Endodermal cell (in vitro differentiated cells): Measurements from ENCODE around the gene KCNK4. TPM values are rescaled to one million over a fixed set of nuclear protein-coding genes. Genes with fewer than 3 reads are reported as not detected.

Experiments
- DNase-seq: peaks from one replicate; pipeline ENCODE4 v3.0.0-alpha.2; 2017
- H3K27ac ChIP-seq: 2 replicates; pipeline ENCODE4 v1.5.1; 2013; ENCODE audit warnings: mild to moderate bottlenecking, low read depth, low read length, moderate library complexity
- H3K27me3 ChIP-seq: 2 replicates; pipeline ENCODE4 v1.6.1; 2013; ENCODE audit warnings: mild to moderate bottlenecking, low read length, moderate library complexity; ENCODE audit not compliant: insufficient read depth, control insufficient read depth, poor library complexity, severe bottlenecking
- H3K36me3 ChIP-seq: 2 replicates; pipeline ENCODE4 v1.7.0; 2013; ENCODE audit warnings: mild to moderate bottlenecking, low read length, moderate library complexity; ENCODE audit not compliant: control insufficient read depth, insufficient read depth
- H3K4me1 ChIP-seq: one replicate; pipeline ENCODE4 v1.7.0; 2013; ENCODE audit warnings: low read length; ENCODE audit not compliant: control insufficient read depth, insufficient read depth
- H3K4me3 ChIP-seq: 2 replicates; pipeline ENCODE4 v1.5.1; 2013; ENCODE audit warnings: mild to moderate bottlenecking, low read length, moderate library complexity
- H3K9ac ChIP-seq: 2 replicates; pipeline ENCODE4 v1.6.1; 2013; ENCODE audit warnings: mild to moderate bottlenecking, low read length, moderate library complexity; ENCODE audit not compliant: poor library complexity, severe bottlenecking; ENCODE audit errors: extremely low read depth
- H3K9me3 ChIP-seq: 2 replicates; pipeline ENCODE4 v1.6.1; 2013; ENCODE audit warnings: mild to moderate bottlenecking, low read length, moderate library complexity; ENCODE audit not compliant: control insufficient read depth
- H3K27ac Mint-ChIP-seq: 2 replicates; pipeline ENCODE4 v1.8.0; 2020; ENCODE audit warnings: mixed read lengths
- H3K27me3 Mint-ChIP-seq: 2 replicates; pipeline ENCODE4 v1.8.0; 2021; ENCODE audit warnings: mild to moderate bottlenecking, mixed read lengths; ENCODE audit not compliant: insufficient read depth
- H3K36me3 Mint-ChIP-seq: 2 replicates; pipeline ENCODE4 v1.8.0; 2020; ENCODE audit warnings: low read depth, mixed read lengths
- H3K4me1 Mint-ChIP-seq: 2 replicates; pipeline ENCODE4 v1.8.0; 2020; ENCODE audit warnings: mixed read lengths
- H3K4me3 Mint-ChIP-seq: 2 replicates; pipeline ENCODE4 v1.8.0; 2020; ENCODE audit warnings: mild to moderate bottlenecking, moderate library complexity, mixed read lengths
- H3K9me3 Mint-ChIP-seq: 2 replicates; pipeline ENCODE4 v1.8.0; 2020; ENCODE audit warnings: mild to moderate bottlenecking, mixed read lengths
- WGBS, 2 experiments: methylation state at CpG; one replicate each; pipeline versions ENCODE4 v1.1.5 to v1.1.7; 2013; ENCODE audit warnings: missing lambda C conversion rate in 2 of 2, mixed read lengths in 1 of 2; ENCODE audit not compliant: insufficient coverage in 1 of 2, insufficient read length in 1 of 2; 5-methylcytosine and 5-hydroxymethylcytosine counted together
- total RNA-seq, 2 donors: library from RNA; stranded (reverse); fragmentation: NEBNext Ultra II Directional in 1 of 2; extraction: Animal tissue kit (Norgen Biotek cat#: 25700) in 1 of 2; gene quantifications; 2 replicates in 1 of 2; 3 replicates in 1 of 2; pipeline ENCODE4 v1.2.1, GENCODE V29; 2021
- TF ChIP-seq, protein P1 (sequence below): fragments of 200-600 bp; sonication (generic); conservative IDR thresholded peaks from 2 replicates; pipeline ENCODE4 v1.5.0; 2021; ENCODE audit warnings: antibody characterized with exemption, mild to moderate bottlenecking

The KCNK4 gene
- total RNA-seq, 2 donors from 2014 or later, result not detected

DNA sequence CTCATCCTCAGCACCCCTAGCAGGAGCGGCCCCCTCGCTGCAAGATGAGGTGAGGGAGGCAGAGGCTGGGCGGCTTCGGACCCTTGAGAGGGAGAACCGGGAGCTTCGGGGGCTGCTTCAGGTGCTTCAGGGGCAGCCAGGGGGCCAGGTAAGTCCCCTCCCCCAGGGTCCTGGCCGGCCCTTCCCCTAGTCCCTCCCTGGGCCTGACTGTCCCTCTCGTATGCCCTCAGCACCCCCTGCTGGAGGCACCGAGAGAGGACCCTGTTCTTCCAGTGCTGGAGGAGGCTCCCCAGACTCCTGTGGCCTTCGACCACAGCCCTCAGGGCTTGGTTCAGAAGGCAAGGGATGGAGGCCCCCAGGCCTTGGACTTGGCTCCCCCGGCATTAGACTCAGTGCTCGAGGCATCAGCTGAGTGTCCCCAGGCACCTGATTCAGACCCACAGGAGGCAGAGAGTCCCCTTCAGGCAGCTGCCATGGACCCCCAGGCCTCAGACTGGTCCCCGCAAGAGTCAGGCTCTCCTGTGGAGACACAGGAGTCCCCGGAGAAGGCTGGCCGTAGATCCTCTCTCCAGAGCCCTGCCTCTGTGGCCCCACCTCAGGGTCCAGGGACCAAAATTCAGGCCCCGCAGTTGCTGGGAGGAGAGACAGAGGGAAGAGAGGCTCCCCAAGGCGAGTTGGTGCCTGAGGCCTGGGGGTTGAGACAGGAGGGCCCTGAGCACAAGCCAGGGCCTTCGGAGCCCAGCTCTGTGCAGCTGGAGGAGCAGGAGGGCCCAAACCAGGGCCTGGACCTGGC, 52.9 kb downstream of the KCNK4 start:
- no peaks in the 10 kb centered on the region for H3K36me3 ChIP-seq
- H3K36me3 Mint-ChIP-seq, result peaks cover 3% of the 10 kb centered on the region
- no peaks in the 10 kb centered on the region for H3K9me3 ChIP-seq
- DNase-seq, result peak; percentile 85
- H3K27me3 Mint-ChIP-seq, result peaks cover 12% of the 10 kb centered on the region
- H3K4me1 ChIP-seq, result no peaks in the 10 kb centered on the region
- no peak overlapping the region for H3K27ac ChIP-seq
- no peak overlapping the region for H3K9ac ChIP-seq
- no peaks in the 10 kb centered on the region for H3K9me3 Mint-ChIP-seq
- H3K27me3 ChIP-seq, result no peaks in the 10 kb centered on the region
- peaks cover 7% of the 10 kb centered on the region for H3K4me1 Mint-ChIP-seq
- WGBS, 2 experiments, result 83 to 88% methylated on average over 7 to 18 of the region's 18 CpGs
- H3K27ac Mint-ChIP-seq, result no peak overlapping the region
- TF ChIP-seq, protein P1, sequence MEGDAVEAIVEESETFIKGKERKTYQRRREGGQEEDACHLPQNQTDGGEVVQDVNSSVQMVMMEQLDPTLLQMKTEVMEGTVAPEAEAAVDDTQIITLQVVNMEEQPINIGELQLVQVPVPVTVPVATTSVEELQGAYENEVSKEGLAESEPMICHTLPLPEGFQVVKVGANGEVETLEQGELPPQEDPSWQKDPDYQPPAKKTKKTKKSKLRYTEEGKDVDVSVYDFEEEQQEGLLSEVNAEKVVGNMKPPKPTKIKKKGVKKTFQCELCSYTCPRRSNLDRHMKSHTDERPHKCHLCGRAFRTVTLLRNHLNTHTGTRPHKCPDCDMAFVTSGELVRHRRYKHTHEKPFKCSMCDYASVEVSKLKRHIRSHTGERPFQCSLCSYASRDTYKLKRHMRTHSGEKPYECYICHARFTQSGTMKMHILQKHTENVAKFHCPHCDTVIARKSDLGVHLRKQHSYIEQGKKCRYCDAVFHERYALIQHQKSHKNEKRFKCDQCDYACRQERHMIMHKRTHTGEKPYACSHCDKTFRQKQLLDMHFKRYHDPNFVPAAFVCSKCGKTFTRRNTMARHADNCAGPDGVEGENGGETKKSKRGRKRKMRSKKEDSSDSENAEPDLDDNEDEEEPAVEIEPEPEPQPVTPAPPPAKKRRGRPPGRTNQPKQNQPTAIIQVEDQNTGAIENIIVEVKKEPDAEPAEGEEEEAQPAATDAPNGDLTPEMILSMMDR, result peak; percentile 70
- no peak overlapping the region for H3K4me3 Mint-ChIP-seq
- H3K4me3 ChIP-seq, result no peak overlapping the region

- Histone ChIP-seq H3K36me3 (no peaks in the 10 kb centered on the region), H3K4me1 (no peaks in the 10 kb centered on the region), H3K27me3 (no peaks in the 10 kb centered on the region), H3K9me3 (no peaks in the 10 kb centered on the region), H3K9ac (no peak overlapping the region), H3K27ac (no peak overlapping the region), H3K4me3 (no peak overlapping the region)
- no peak overlapping the region for H3K27ac Mint-ChIP-seq
- 94 to 97% methylated on average over 18 to 28 of the region's 28 CpGs for WGBS, 2 experiments
- TF ChIP-seq, protein P1, result no peak
- DNase-seq, result no peak
- no peak overlapping the region for H3K4me3 Mint-ChIP-seq
- peaks cover 7% of the 10 kb centered on the region for H3K4me1 Mint-ChIP-seq
- H3K36me3 Mint-ChIP-seq, result peaks cover 3% of the 10 kb centered on the region
- H3K27me3 Mint-ChIP-seq, result peaks cover 3% of the 10 kb centered on the region
- H3K9me3 Mint-ChIP-seq, result no peaks in the 10 kb centered on the region
Measured at GRCh38 chr11:64344787-64345186, 53.7 kb downstream of the KCNK4 start.

DNA sequence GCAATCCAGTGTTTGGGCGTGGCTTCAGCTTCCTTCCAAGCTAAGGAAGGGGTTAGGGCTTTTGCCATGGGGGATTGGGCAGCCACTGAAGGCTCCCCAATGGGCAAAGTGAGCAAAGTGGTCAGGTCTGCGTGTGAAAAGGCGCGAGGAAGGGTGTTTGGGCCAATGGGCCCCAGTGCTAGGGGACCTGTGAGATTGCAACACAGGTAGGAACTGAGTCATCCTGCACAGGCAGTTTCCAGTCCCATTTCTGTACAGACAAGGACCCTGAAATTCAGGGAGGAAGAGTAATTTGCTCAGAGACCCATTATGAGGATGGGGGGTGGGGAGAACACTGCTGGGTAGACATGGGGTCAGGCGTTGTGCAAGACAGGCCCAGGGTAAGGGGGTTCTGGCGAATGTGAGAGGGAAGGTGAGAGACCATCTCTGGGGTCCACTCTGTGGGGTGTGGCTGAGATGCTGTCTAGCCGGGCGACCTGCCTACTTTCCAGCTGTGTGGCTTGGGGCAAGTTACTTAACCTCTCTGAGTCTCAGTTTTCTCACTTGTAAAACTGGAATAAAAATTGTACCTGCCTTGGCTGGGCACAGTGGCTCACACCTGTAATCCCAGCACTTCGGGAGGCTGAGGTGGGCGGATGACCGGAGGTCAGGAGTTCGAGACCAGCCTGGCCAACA, 56.2 kb downstream of the KCNK4 start:
- no peaks in the 10 kb centered on the region for H3K4me1 ChIP-seq
- H3K9me3 ChIP-seq, result no peaks in the 10 kb centered on the region
- no peak overlapping the region for H3K27ac ChIP-seq
- WGBS, 2 experiments, result 75 to 80% methylated on average over 9 to 12 of the region's 12 CpGs
- no peaks in the 10 kb centered on the region for H3K9me3 Mint-ChIP-seq
- no peaks in the 10 kb centered on the region for H3K4me1 Mint-ChIP-seq
- no peak overlapping the region for H3K27ac Mint-ChIP-seq
- no peaks in the 10 kb centered on the region for H3K27me3 Mint-ChIP-seq
- no peak overlapping the region for H3K4me3 Mint-ChIP-seq
- H3K36me3 Mint-ChIP-seq, result peaks cover 3% of the 10 kb centered on the region
- no peaks in the 10 kb centered on the region for H3K27me3 ChIP-seq
- no peak for DNase-seq
- H3K9ac ChIP-seq, result no peak overlapping the region
- H3K36me3 ChIP-seq, result no peaks in the 10 kb centered on the region
- no peak overlapping the region for H3K4me3 ChIP-seq
- TF ChIP-seq, protein P1, result no peak
